ENCODE results near the gene ZDHHC4.
"Not testable (repeated sequence)": the region's sequence is repeated elsewhere in the genome, so short reads cannot be mapped to it uniquely, and the experiment has no call there.

Gene ZDHHC4

GRCh38 chr7:6562106-6562505, 15.1 kb upstream of the ZDHHC4 start:
- DNase-seq (ENCODE audit: low read depth in 2 of 2) = no peak

- no peak for DNase-seq (ENCODE audit: low read depth in 2 of 2)
These were observed 13.1 kb upstream of the ZDHHC4 start for GRCh38 chr7:6563936-6564770.

GRCh38 chr7:6565655-6566054, 11.6 kb upstream of the ZDHHC4 start:
- no peak for DNase-seq (ENCODE audit: low read depth in 2 of 2)

- no peak for DNase-seq (ENCODE audit: low read depth in 2 of 2)
These were observed 9.4 kb upstream of the ZDHHC4 start for GRCh38 chr7:6567886-6568285.

- no peak for DNase-seq (ENCODE audit: low read depth in 2 of 2)
These were observed 6.0 kb upstream of the ZDHHC4 start for GRCh38 chr7:6571160-6571779.

GRCh38 chr7:6575281-6576023, 1.8 kb upstream of the ZDHHC4 start:
- no peak for DNase-seq (ENCODE audit: low read depth in 2 of 2)

- DNase-seq (ENCODE audit: low read depth in 2 of 2) = no peak
These were observed 1.0 kb upstream of the ZDHHC4 start for GRCh38 chr7:6576024-6576866.

GRCh38 chr7:6576867-6577368, 336 bp upstream of the ZDHHC4 start:
- DNase-seq (ENCODE audit: low read depth in 2 of 2) = not testable (repeated sequence)

- DNase-seq (ENCODE audit: low read depth in 2 of 2) = no peak
These were observed 1.1 kb downstream of the ZDHHC4 start for GRCh38 chr7:6578114-6579084.

GRCh38 chr7:6579446-6579845, 2.2 kb downstream of the ZDHHC4 start:
- no peak for DNase-seq (ENCODE audit: low read depth in 2 of 2)

GRCh38 chr7:6585746-6586432, 8.6 kb downstream of the ZDHHC4 start:
- not testable (repeated sequence) for DNase-seq (ENCODE audit: low read depth in 2 of 2)

- no peak for DNase-seq (ENCODE audit: low read depth in 2 of 2)
These were observed 11.3 kb downstream of the ZDHHC4 start for GRCh38 chr7:6588566-6588965.

- no peak for DNase-seq (ENCODE audit: low read depth in 2 of 2)
These were observed 12.0 kb downstream of the ZDHHC4 start for GRCh38 chr7:6589151-6589828.

GRCh38 chr7:6589829-6590644, 12.8 kb downstream of the ZDHHC4 start, which contains the start of gene INTS15:
INTS15 (plus strand) TSS chr7:6590021; CDS start chr7:6590284, 263 bp downstream.
- peak; percentile 47 to 51 for DNase-seq (ENCODE audit: low read depth in 2 of 2)

GRCh38 chr7:6590645-6591110, 13.4 kb downstream of the ZDHHC4 start:
- DNase-seq (ENCODE audit: low read depth in 2 of 2) = no peak

GRCh38 chr7:6600093-6600492, 22.8 kb downstream of the ZDHHC4 start:
- no peak for DNase-seq (ENCODE audit: low read depth in 2 of 2)

GRCh38 chr7:6604458-6604857, 27.2 kb downstream of the ZDHHC4 start:
- no peak for DNase-seq (ENCODE audit: low read depth in 2 of 2)

All from fibroblast of skin of left biceps (primary cell).